WERI-Rb-1 (cell line): Measurements from ENCODE around the gene MRPS34.

Experiments
- DNase-seq: peaks from one replicate; pipeline ENCODE4 v3.0.0-alpha.2; 2020
- H3K27ac ChIP-seq: fragments of 250-450 bp; sonication (Bioruptor Pico); 2 replicates; pipeline ENCODE4 v1.5.1; 2020; ENCODE audit warnings: mild to moderate bottlenecking, moderate library complexity
- H3K27me3 ChIP-seq: fragments of 250-450 bp; sonication (Bioruptor Pico); 2 replicates; pipeline ENCODE4 v1.5.1; 2021; ENCODE audit warnings: mild to moderate bottlenecking, low read depth, moderate library complexity; ENCODE audit not compliant: insufficient read depth, severe bottlenecking
- H3K36me3 ChIP-seq: fragments of 250-450 bp; sonication (Bioruptor Pico); 2 replicates; pipeline ENCODE4 v1.5.1; 2020; ENCODE audit warnings: mild to moderate bottlenecking, moderate library complexity
- H3K4me3 ChIP-seq: 2 replicates; pipeline ENCODE4 v1.5.1; 2011; ENCODE audit warnings: low read depth, mild to moderate bottlenecking, control low read depth, low read length
- H3K9me3 ChIP-seq: fragments of 250-450 bp; sonication (Bioruptor Pico); 2 replicates; pipeline ENCODE4 v1.5.1; 2021; ENCODE audit warnings: mild to moderate bottlenecking, moderate library complexity; ENCODE audit not compliant: severe bottlenecking
- CTCF ChIP-seq: IDR thresholded peaks from 2 replicates; pipeline ENCODE4 v1.5.1; 2011; ENCODE audit warnings: low read depth, mild to moderate bottlenecking, control low read depth, inconsistent platforms, low read length

Gene MRPS34

GRCh38 chr16:1760911-1761310, 12.0 kb downstream of the MRPS34 start:
- peaks cover 46% of the 10 kb centered on the region for H3K36me3 ChIP-seq
- TF ChIP-seq CTCF, result no peak
- H3K4me3 ChIP-seq, result no peak overlapping the region
- H3K27ac ChIP-seq, result no peak overlapping the region
- H3K27me3 ChIP-seq, result no peaks in the 10 kb centered on the region
- no peaks in the 10 kb centered on the region for H3K9me3 ChIP-seq
- DNase-seq, result no peak

- no peak for TF ChIP-seq CTCF
- H3K4me3 ChIP-seq, result no peak overlapping the region
- no peak for DNase-seq
Measured at GRCh38 chr16:1759511-1759910, 13.4 kb downstream of the MRPS34 start.

GRCh38 chr16:1758923-1759322, 14.0 kb downstream of the MRPS34 start:
- no peaks in the 10 kb centered on the region for H3K27me3 ChIP-seq

More at GRCh38 chr16:1759511-1759910, 13.4 kb downstream of the MRPS34 start:
- no peaks in the 10 kb centered on the region for H3K9me3 ChIP-seq
- no peak overlapping the region for H3K27ac ChIP-seq
- peaks cover 37% of the 10 kb centered on the region for H3K36me3 ChIP-seq
- no peaks in the 10 kb centered on the region for H3K27me3 ChIP-seq

GRCh38 chr16:1757714-1758461, 15.0 kb downstream of the MRPS34 start:
- Histone ChIP-seq H3K9me3 (no peaks in the 10 kb centered on the region), H3K4me3 (no peak overlapping the region), H3K36me3 (peaks cover 29% of the 10 kb centered on the region), H3K27me3 (no peaks in the 10 kb centered on the region), H3K27ac (no peak overlapping the region)
- no peak for DNase-seq
- no peak for TF ChIP-seq CTCF

More at GRCh38 chr16:1758923-1759322, 14.0 kb downstream of the MRPS34 start:
- Histone ChIP-seq H3K27ac (no peak overlapping the region), H3K4me3 (no peak overlapping the region), H3K9me3 (no peaks in the 10 kb centered on the region), H3K36me3 (peaks cover 32% of the 10 kb centered on the region)
- TF ChIP-seq CTCF, result no peak
- no peak for DNase-seq

GRCh38 chr16:1754204-1754603, 18.7 kb downstream of the MRPS34 start:
- Histone ChIP-seq H3K9me3 (no peaks in the 10 kb centered on the region), H3K4me3 (no peak overlapping the region), H3K27me3 (no peaks in the 10 kb centered on the region), H3K27ac (no peak overlapping the region), H3K36me3 (peaks cover 31% of the 10 kb centered on the region)
- DNase-seq, result no peak
- TF ChIP-seq CTCF, result no peak

- Histone ChIP-seq H3K9me3 (no peaks in the 10 kb centered on the region), H3K36me3 (peaks cover 43% of the 10 kb centered on the region), H3K27me3 (no peaks in the 10 kb centered on the region), H3K4me3 (no peak overlapping the region), H3K27ac (no peak overlapping the region)
- no peak for DNase-seq
- no peak for TF ChIP-seq CTCF
Measured at GRCh38 chr16:1752853-1753252, 20.1 kb downstream of the MRPS34 start.
